H9 (cell line): ENCODE measurements around the gene SDK1. TPM values are rescaled to one million over a fixed set of nuclear protein-coding genes. Genes with fewer than 3 reads are reported as not detected.

Experiments used
- DNase-seq: peaks from one replicate; pipeline ENCODE4 v3.0.0-alpha.2; 2017
- H2AFZ ChIP-seq: one replicate; pipeline ENCODE4 v1.6.1; 2013; ENCODE audit warnings: mild to moderate bottlenecking, low read length, control low read depth, moderate library complexity
- H2AK5ac ChIP-seq: 2 replicates; pipeline ENCODE4 v1.6.1; 2013; ENCODE audit warnings: low read length, control low read depth, mixed read lengths; ENCODE audit not compliant: insufficient read length
- H2BK120ac ChIP-seq: one replicate; pipeline ENCODE4 v1.6.1; 2013; ENCODE audit warnings: low read depth, mild to moderate bottlenecking, low read length, control low read depth, inconsistent platforms; ENCODE audit not compliant: poor library complexity, severe bottlenecking
- H2BK12ac ChIP-seq: 2 replicates; pipeline ENCODE4 v1.6.1; 2013; ENCODE audit warnings: low read length, control low read depth, mixed read lengths, low read depth; ENCODE audit not compliant: insufficient read length
- H2BK15ac ChIP-seq: 2 replicates; pipeline ENCODE4 v1.6.1; 2013; ENCODE audit warnings: low read depth, low read length, control low read depth
- H2BK20ac ChIP-seq: one replicate; pipeline ENCODE4 v1.6.1; 2013; ENCODE audit warnings: low read depth, mild to moderate bottlenecking, low read length, control low read depth, inconsistent platforms; ENCODE audit not compliant: poor library complexity, severe bottlenecking
- H2BK5ac ChIP-seq: 2 replicates; pipeline ENCODE4 v1.6.1; 2013; ENCODE audit warnings: low read length, control low read depth, mixed read lengths; ENCODE audit not compliant: insufficient read length
- H3K14ac ChIP-seq: 2 replicates; pipeline ENCODE4 v1.6.1; 2013; ENCODE audit warnings: low read length, control low read depth; ENCODE audit not compliant: insufficient read depth
- H3K18ac ChIP-seq: 2 replicates; pipeline ENCODE4 v1.6.1; 2013; ENCODE audit warnings: low read depth, mild to moderate bottlenecking, mixed read lengths, low read length, control low read depth; ENCODE audit not compliant: insufficient read length
- H3K23ac ChIP-seq: 2 replicates; pipeline ENCODE4 v1.6.1; 2013; ENCODE audit warnings: low read length, control low read depth, mixed read lengths, low read depth; ENCODE audit not compliant: insufficient read length
- H3K23me2 ChIP-seq: 2 replicates; pipeline ENCODE4 v1.6.1; 2013; ENCODE audit warnings: low read depth, mild to moderate bottlenecking, mixed read lengths, low read length, control low read depth; ENCODE audit not compliant: insufficient read length, poor library complexity, severe bottlenecking
- H3K27ac ChIP-seq: 2 replicates; pipeline ENCODE4 v1.5.1; 2013; ENCODE audit warnings: low read length, control low read depth, mixed read lengths, low read depth; ENCODE audit not compliant: insufficient read length
- H3K27me3 ChIP-seq: 2 replicates; pipeline ENCODE4 v1.6.1; 2013; ENCODE audit warnings: low read length, control low read depth, inconsistent platforms; ENCODE audit not compliant: insufficient read depth
- H3K4ac ChIP-seq: 2 replicates; pipeline ENCODE4 v1.6.1; 2013; ENCODE audit warnings: low read depth, mild to moderate bottlenecking, control low read depth, inconsistent platforms, low read length, moderate library complexity
- H3K4me1 ChIP-seq: 2 replicates; pipeline ENCODE4 v1.6.1; 2013; ENCODE audit warnings: low read length, control low read depth, inconsistent platforms; ENCODE audit not compliant: insufficient read depth
- H3K4me2 ChIP-seq: 2 replicates; pipeline ENCODE4 v1.6.1; 2013; ENCODE audit warnings: low read length, control low read depth, mixed read lengths; ENCODE audit not compliant: insufficient read length, insufficient read depth
- H3K56ac ChIP-seq: 2 replicates; pipeline ENCODE4 v1.6.1; 2013; ENCODE audit warnings: low read depth, mild to moderate bottlenecking, mixed read lengths, low read length, control low read depth; ENCODE audit not compliant: insufficient read length
- H3K79me1 ChIP-seq: 2 replicates; pipeline ENCODE4 v1.6.1; 2013; ENCODE audit warnings: low read depth, mild to moderate bottlenecking, moderate library complexity, low read length, control low read depth, inconsistent platforms; ENCODE audit not compliant: insufficient read depth, poor library complexity, severe bottlenecking
- H3K79me2 ChIP-seq: 2 replicates; pipeline ENCODE4 v1.6.1; 2013; ENCODE audit warnings: low read length, control low read depth, inconsistent platforms; ENCODE audit not compliant: insufficient read depth
- H3K9ac ChIP-seq: 2 replicates; pipeline ENCODE4 v1.6.1; 2013; ENCODE audit warnings: low read length, control low read depth, mixed read lengths; ENCODE audit not compliant: insufficient read length; ENCODE audit errors: extremely low read depth
- H3K9me3 ChIP-seq: one replicate; pipeline ENCODE4 v1.6.1; 2013; ENCODE audit warnings: low read depth, low read length, inconsistent platforms; ENCODE audit not compliant: control insufficient read depth
- H3T11ph ChIP-seq: one replicate; pipeline ENCODE4 v1.6.1; 2013; ENCODE audit warnings: mild to moderate bottlenecking, low read length, control low read depth, inconsistent platforms
- H4K20me1 ChIP-seq: one replicate; pipeline ENCODE4 v1.6.1; 2013; ENCODE audit not compliant: control insufficient read depth, insufficient read length, insufficient read depth
- H4K5ac ChIP-seq: 2 replicates; pipeline ENCODE4 v1.6.1; 2013; ENCODE audit warnings: low read depth, mild to moderate bottlenecking, mixed read lengths, low read length, control low read depth; ENCODE audit not compliant: insufficient read length
- H4K8ac ChIP-seq: replicated peaks from 2 replicates; pipeline ENCODE4 v1.6.1; 2013; ENCODE audit warnings: low read length, control low read depth, mixed read lengths, low read depth; ENCODE audit not compliant: insufficient read length
- H4K91ac ChIP-seq: 2 replicates; pipeline ENCODE4 v1.6.1; 2013; ENCODE audit warnings: low read depth, mild to moderate bottlenecking, moderate library complexity, mixed read lengths, low read length, control low read depth; ENCODE audit not compliant: insufficient read length
- H3K27ac Mint-ChIP-seq, 3 experiments: 2 replicates in 2 of 3; 3 replicates in 1 of 3; pipeline ENCODE4 v1.8.0; 2020 to 2021; ENCODE audit warnings: mixed read lengths in 3 of 3, mild to moderate bottlenecking in 1 of 3, moderate library complexity in 1 of 3
- H3K27me3 Mint-ChIP-seq: 2 replicates; pipeline ENCODE4 v1.8.0; 2021; ENCODE audit warnings: low read depth, mild to moderate bottlenecking, moderate library complexity, mixed read lengths
- H3K36me3 Mint-ChIP-seq, 3 experiments: 2 replicates in 2 of 3; 3 replicates in 1 of 3; pipeline ENCODE4 v1.8.0; 2020 to 2021; ENCODE audit warnings: low read depth in 3 of 3, mixed read lengths in 3 of 3; ENCODE audit not compliant: insufficient read depth in 1 of 3
- H3K4me1 Mint-ChIP-seq, 2 experiments: 2 replicates each; pipeline ENCODE4 v1.8.0; 2020; ENCODE audit warnings: mixed read lengths in 2 of 2
- H3K4me3 Mint-ChIP-seq, 2 experiments: 2 replicates in 1 of 2; 3 replicates in 1 of 2; pipeline ENCODE4 v1.8.0; 2020 to 2021; ENCODE audit warnings: mild to moderate bottlenecking in 2 of 2, mixed read lengths in 2 of 2, moderate library complexity in 1 of 2
- H3K9me3 Mint-ChIP-seq, 2 experiments: 2 replicates in 1 of 2; 3 replicates in 1 of 2; pipeline ENCODE4 v1.8.0; 2020; ENCODE audit warnings: mild to moderate bottlenecking in 2 of 2, mixed read lengths in 2 of 2, moderate library complexity in 1 of 2
- CTCF ChIP-seq: fragments of 200-600 bp; sonication (generic); conservative IDR thresholded peaks from 3 replicates; pipeline ENCODE4 v1.8.0; 2021; ENCODE audit warnings: antibody characterized with exemption, mild to moderate bottlenecking
- WGBS: extraction: QIAGEN DNeasy Blood & Tissue Kit; methylation state at CpG from one replicate; pipeline ENCODE4 v1.1.7; 2013; ENCODE audit warnings: missing lambda C conversion rate, low lambda C conversion rate, mixed read lengths; ENCODE audit not compliant: insufficient read length; ENCODE audit errors: extremely low coverage; 5-methylcytosine and 5-hydroxymethylcytosine counted together
- total RNA-seq: library from RNA; stranded (reverse); gene quantifications from 2 replicates; pipeline ENCODE4 v1.2.1, GENCODE V29; 2021

Gene SDK1
- total RNA-seq, 1 experiment from 2014 or later: 8.7 TPM

GRCh38 chr7:4056552-4057288 lies 755.7 kb downstream of the SDK1 start:
- TF ChIP-seq CTCF: no peak
- H3K4ac ChIP-seq: no peak overlapping the region
- H3K56ac ChIP-seq: no peak overlapping the region
- H3K27me3 ChIP-seq: no peaks in the 10 kb centered on the region
- no peak overlapping the region for H3K14ac ChIP-seq
- no peaks in the 10 kb centered on the region for H3K79me1 ChIP-seq
- H2BK120ac ChIP-seq: no peak overlapping the region
- no peak overlapping the region for H3K18ac ChIP-seq
- H2BK20ac ChIP-seq: no peak overlapping the region
- no peak overlapping the region for H4K8ac ChIP-seq
- no peaks in the 10 kb centered on the region for H3K23me2 ChIP-seq
- no peaks in the 10 kb centered on the region for H3K4me1 ChIP-seq
- peaks cover 2 to 3% of the 10 kb centered on the region in 2 experiments; a peak in 3 of 5 replicates for H3K9me3 Mint-ChIP-seq
- H3K27me3 Mint-ChIP-seq: no peaks in the 10 kb centered on the region
- 0 out of 4 replicates have a peak, but pooled peaks cover 0 to 3% of the 10 kb centered on the region in 2 experiments for H3K4me1 Mint-ChIP-seq
- no peaks in the 10 kb centered on the region for H4K20me1 ChIP-seq
- no peak overlapping the region for H4K91ac ChIP-seq
- H3K79me2 ChIP-seq: no peaks in the 10 kb centered on the region
- no peak overlapping the region for H2AFZ ChIP-seq
- no peak overlapping the region for H3K4me3 Mint-ChIP-seq
- no peak overlapping the region for H2AK5ac ChIP-seq
- H3T11ph ChIP-seq: no peak overlapping the region
- DNase-seq: no peak
- peaks cover 2 to 12% (median 7%) of the 10 kb centered on the region in 3 experiments; a peak in 5 of 7 replicates for H3K36me3 Mint-ChIP-seq
- H3K27ac Mint-ChIP-seq: peak overlapping the region in 1 of 3 experiments; percentile 21; a peak in 1 of 7 replicates
- H3K27ac ChIP-seq: no peak overlapping the region
- H2BK12ac ChIP-seq: no peak overlapping the region
- H4K5ac ChIP-seq: no peak overlapping the region
- no CpG with 5 or more reads among the region's 19 CpGs for WGBS
- H3K9me3 ChIP-seq: no peaks in the 10 kb centered on the region
- H2BK15ac ChIP-seq: no peak overlapping the region
- no peak overlapping the region for H2BK5ac ChIP-seq
- H3K4me2 ChIP-seq: no peak overlapping the region
- H3K9ac ChIP-seq: no peak overlapping the region
- no peak overlapping the region for H3K23ac ChIP-seq
